Measurements from ENCODE around the gene TLK1.

DNA sequence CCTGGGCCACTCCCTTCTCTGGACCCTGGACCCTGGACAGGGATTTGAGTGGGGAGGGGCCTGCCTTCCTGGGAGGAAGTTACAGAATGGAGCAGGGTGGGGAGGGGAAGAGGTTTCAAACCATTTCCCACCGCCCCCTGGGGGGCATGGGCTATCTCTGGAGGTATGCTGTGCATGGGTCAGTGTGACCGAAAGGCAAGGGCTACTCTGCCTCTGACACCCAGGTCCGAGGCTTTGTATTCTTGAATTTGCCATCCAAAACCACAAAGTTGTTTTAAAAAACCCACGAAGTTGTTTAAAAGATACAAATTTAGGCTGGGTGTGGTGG, 184.8 kb downstream of the TLK1 start:
- TF ChIP-seq SNAI2 (CRISPR knock-in tag; IDR thresholded peaks at IDR 0.05) (no peak), RARB (CRISPR knock-in tag; IDR thresholded peaks at IDR 0.05) (no peak)
- TF ChIP-seq, protein P1, sequence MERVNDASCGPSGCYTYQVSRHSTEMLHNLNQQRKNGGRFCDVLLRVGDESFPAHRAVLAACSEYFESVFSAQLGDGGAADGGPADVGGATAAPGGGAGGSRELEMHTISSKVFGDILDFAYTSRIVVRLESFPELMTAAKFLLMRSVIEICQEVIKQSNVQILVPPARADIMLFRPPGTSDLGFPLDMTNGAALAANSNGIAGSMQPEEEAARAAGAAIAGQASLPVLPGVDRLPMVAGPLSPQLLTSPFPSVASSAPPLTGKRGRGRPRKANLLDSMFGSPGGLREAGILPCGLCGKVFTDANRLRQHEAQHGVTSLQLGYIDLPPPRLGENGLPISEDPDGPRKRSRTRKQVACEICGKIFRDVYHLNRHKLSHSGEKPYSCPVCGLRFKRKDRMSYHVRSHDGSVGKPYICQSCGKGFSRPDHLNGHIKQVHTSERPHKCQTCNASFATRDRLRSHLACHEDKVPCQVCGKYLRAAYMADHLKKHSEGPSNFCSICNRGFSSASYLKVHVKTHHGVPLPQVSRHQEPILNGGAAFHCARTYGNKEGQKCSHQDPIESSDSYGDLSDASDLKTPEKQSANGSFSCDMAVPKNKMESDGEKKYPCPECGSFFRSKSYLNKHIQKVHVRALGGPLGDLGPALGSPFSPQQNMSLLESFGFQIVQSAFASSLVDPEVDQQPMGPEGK (CRISPR knock-in tag; IDR thresholded peaks at IDR 0.05; ENCODE audit: borderline replicate concordance): no peak
